ENCODE measurements around the gene SERINC2. TPM values are rescaled to one million over a fixed set of nuclear protein-coding genes. Genes with fewer than 3 reads are reported as not detected.

Gene SERINC2
- total and polyA plus RNA-seq, 2 of the 8 experiments (the other 6 are each of a cell fraction or from before 2014, with no cell fraction given): 31.4 to 60.0 TPM

- H3K79me1 ChIP-seq (ENCODE audit: low read depth, low read length): no peaks in the 10 kb centered on the region
- H2BK15ac ChIP-seq (ENCODE audit: low read length): no peak overlapping the region
- H4K91ac ChIP-seq (replicated peaks; ENCODE audit: insufficient read length, low read length): no peak overlapping the region
- no peak overlapping the region for H3K14ac ChIP-seq (ENCODE audit: insufficient read length)
- no peaks in the 10 kb centered on the region for H3K27me3 ChIP-seq (replicated peaks in 1 of 4; ENCODE audit: control insufficient read depth in 3 of 4, extremely low read depth in 1 of 4, insufficient read depth in 3 of 4, low read length in 3 of 4)
- POLR2A ChIA-PET (ENCODE audit: partially characterized antibody): interaction anchor here (0.9 to 1.7 kb wide), 2 partner anchors 14 to 32 kb away, joined by 3 to 9 read pairs; no protein-coding TSS in a partner anchor
- no peaks in the 10 kb centered on the region for H3K36me3 ChIP-seq (ENCODE audit: control insufficient read depth in 2 of 4, insufficient read depth in 4 of 4, low read length in 3 of 4)
- H3K4me2 ChIP-seq (ENCODE audit: insufficient read depth in 1 of 2, low read depth in 2 of 2, low read length in 2 of 2): no peak overlapping the region
- peaks cover 0 to 4% (median 3%) of the 10 kb centered on the region in 4 experiments; a peak in 4 of 7 replicates for H3K4me1 ChIP-seq (replicated peaks in 1 of 4; ENCODE audit: control insufficient read depth in 3 of 4, insufficient read depth in 4 of 4, low read length in 3 of 4)
- no peak overlapping the region for H2BK5ac ChIP-seq (ENCODE audit: low read depth, low read length)
- DNase-seq (ENCODE audit: low read depth in 1 of 2, low spot score in 2 of 2) (no peak), FAIRE-seq (no peak)
- H2BK12ac ChIP-seq (ENCODE audit: low read depth, low read length): no peak overlapping the region
- no peak overlapping the region for H3K56ac ChIP-seq (replicated peaks; ENCODE audit: insufficient read length, low read depth, low read length)
- no peaks in the 10 kb centered on the region for H3K79me2 ChIP-seq (ENCODE audit: control insufficient read depth in 1 of 2, insufficient read depth in 2 of 2, low read length in 2 of 2)
- H4K8ac ChIP-seq (ENCODE audit: extremely low read depth, insufficient read depth, low read length): no peak overlapping the region
- CTCF ChIA-PET (ENCODE audit: partially characterized antibody): interaction anchor here (0.9 to 11.8 kb wide), 10 partner anchors 9 to 244 kb away, joined by 3 to 415 read pairs (median 16); partner anchors contain the start of genes FABP3 and SERINC2
- H3K4me3 ChIP-seq (ENCODE audit: extremely low read depth in 1 of 4, insufficient read depth in 2 of 4, low read depth in 3 of 4, low read length in 4 of 4): no peak overlapping the region
- no peak overlapping the region for H3K27ac ChIP-seq (ENCODE audit: low read depth, low read length)
- H2BK120ac ChIP-seq (replicated peaks; ENCODE audit: low read depth, low read length): no peak overlapping the region
- H4K5ac ChIP-seq (ENCODE audit: insufficient read length, low read depth, low read length): no peak overlapping the region
- H2BK20ac ChIP-seq (ENCODE audit: low read length): no peak overlapping the region
- no peak overlapping the region for H3K23ac ChIP-seq (ENCODE audit: insufficient read length)
- H3K9me3 ChIP-seq (ENCODE audit: insufficient read depth in 2 of 2, low read depth in 1 of 2, low read length in 1 of 2): no peaks in the 10 kb centered on the region
- no peak overlapping the region for H2AFZ ChIP-seq (ENCODE audit: low read length)
- H2AK5ac ChIP-seq (ENCODE audit: low read depth, low read length): no peak overlapping the region
- H3K9ac ChIP-seq (replicated peaks in 1 of 4; ENCODE audit: extremely low read depth in 1 of 4, low read depth in 3 of 4, low read length in 3 of 4): no peak overlapping the region
- H3K18ac ChIP-seq (ENCODE audit: extremely low read depth, low read length): no peak overlapping the region
- no peak overlapping the region for H3K4ac ChIP-seq (replicated peaks; ENCODE audit: insufficient read length, low read depth, low read length)
- H3K23me2 ChIP-seq (ENCODE audit: low read depth, low read length): no peaks in the 10 kb centered on the region
- H4K20me1 ChIP-seq (replicated peaks in 1 of 2; ENCODE audit: control insufficient read depth in 1 of 2, insufficient read depth in 2 of 2, low read length in 2 of 2): no peaks in the 10 kb centered on the region
- TF ChIP-seq CTBP2 (IDR thresholded peaks at IDR 0.05; ENCODE audit: borderline replicate concordance, insufficient read depth, insufficient read length, low read length) (no peak), SIX5 (IDR thresholded peaks at IDR 0.05; ENCODE audit: low read depth, low read length) (no peak), HDAC6 (IDR thresholded peaks at IDR 0.05; ENCODE audit: low read depth, low read length) (no peak), TCF12 (IDR thresholded peaks at IDR 0.05; ENCODE audit: low read depth, low read length) (no peak), ATF3 (IDR thresholded peaks at IDR 0.05; ENCODE audit: insufficient read depth, low read depth, low read length) (no peak), SAP30 (IDR thresholded peaks at IDR 0.05; ENCODE audit: insufficient read depth, insufficient replicate concordance, low read length) (no peak), ATF2 (IDR thresholded peaks at IDR 0.05; ENCODE audit: low read length) (no peak), SP1 (IDR thresholded peaks at IDR 0.05; ENCODE audit: low read depth, low read length) (no peak), RXRA (IDR thresholded peaks at IDR 0.05; ENCODE audit: insufficient read depth, low read depth, low read length) (no peak), CHD1 (IDR thresholded peaks at IDR 0.05; ENCODE audit: low read depth, low read length) (no peak), SRF (IDR thresholded peaks at IDR 0.05; ENCODE audit: low read depth, low read length) (no peak), TBP (IDR thresholded peaks at IDR 0.05; ENCODE audit: low read depth, low read length) (no peak), MAX (IDR thresholded peaks at IDR 0.05) (no peak)
Measured at GRCh38 chr1:31393463-31393862, 19.6 kb upstream of the SERINC2 start.
